Right forelimb (tissue), 1 donor: ENCODE data around the gene IGF2R.

Source experiments
- DNase-seq: peaks from one replicate; pipeline ENCODE4 v3.0.0-alpha.2; 2018

Gene IGF2R

DNA sequence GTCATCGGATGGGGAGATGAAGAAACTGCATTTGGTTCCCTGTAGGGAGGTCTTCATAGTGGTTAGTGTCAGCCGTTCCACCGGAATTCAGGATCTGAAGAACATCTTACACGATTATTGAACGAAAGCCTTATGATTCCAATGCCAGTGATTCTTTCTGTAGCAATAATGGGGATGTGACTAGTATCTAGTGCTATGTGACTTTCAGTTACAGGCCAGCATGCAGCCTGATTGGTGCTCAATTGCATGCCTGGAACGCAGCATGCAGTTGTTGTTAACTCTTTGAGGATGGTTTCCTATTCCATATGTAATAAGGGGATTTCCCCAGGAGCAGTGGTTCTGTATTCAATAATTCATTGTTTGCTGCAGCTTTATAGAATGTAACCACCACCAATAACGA, 81.1 kb downstream of the IGF2R start:
- DNase-seq: no peak

DNA sequence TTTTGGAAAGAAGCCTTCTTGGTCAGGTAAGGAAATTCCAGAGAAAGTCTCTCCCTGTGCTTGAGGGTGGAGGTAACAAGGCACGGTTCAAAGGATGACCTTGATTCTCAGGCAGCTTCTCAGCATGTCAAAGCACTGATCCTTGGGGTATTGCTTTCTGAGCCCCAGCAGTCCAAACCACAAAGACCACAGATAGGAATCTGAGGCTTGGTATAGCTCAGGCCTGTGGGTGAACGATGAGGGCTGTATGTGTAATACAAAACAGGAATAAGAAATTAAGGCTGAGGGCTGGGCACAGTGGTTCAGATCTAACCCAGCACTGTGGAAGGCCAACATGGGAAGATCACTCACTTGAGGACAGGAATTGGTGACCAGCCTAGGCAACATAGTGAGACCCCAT, 82.5 kb downstream of the IGF2R start:
- DNase-seq: no peak

DNA sequence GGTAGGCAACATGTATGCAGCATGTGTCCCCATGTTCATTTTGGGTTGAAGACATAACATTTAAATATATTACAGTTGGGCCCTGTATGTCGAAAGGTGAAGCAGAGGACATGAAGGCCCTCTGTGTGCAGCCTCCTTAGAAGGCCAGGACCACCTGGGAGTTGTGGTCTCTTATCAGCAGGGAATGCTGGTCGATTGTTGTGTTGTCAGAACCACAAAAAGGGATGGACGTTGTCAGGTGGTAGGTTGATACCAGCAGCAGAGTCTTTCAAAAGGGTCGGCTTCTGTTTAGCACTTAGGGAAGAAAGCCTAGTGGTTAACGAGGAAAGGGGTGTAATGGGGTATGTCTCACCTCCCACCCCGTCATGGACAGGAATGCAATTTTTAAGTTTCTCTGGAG, 85.4 kb downstream of the IGF2R start:
- DNase-seq: no peak

DNA sequence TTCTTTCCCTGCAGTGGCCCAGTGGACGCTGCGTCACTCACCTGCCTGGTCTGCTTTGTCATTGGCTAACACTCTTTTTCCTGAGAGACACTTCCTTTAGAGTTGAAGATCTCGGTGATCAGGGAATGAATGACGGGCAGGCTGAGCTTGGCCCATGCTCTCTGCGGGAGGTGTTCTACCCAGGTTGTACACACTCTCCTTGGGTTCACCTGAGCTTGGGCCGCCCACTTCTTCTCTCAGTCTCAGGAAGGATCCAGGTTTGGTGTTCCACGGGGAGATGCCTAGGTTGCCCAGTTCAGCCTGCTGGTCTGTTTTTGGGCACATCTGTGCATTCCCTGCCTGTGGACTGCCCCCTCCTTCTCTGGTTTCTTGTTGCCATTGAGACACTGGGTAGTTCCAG, 86.0 kb downstream of the IGF2R start:
- no peak for DNase-seq

DNA sequence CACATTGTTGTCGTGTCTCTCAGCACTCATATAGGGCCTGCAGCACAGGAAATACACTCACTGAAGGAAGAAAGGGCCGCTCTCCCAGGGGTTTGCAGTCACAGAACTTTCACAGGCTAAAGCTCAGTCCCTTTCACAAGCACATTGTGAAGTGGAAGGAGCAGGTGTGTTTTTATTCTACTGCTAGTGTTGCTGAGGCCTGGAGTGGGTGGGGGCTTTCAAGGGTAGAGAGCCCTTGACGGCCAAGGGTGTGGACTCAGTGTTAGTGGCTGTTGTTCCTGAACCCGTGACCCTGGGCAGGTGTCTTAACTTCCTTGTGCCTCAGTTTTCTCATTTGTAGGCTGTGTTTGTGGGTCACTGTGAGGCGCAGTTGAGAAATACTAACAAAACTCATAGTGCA, 86.5 kb downstream of the IGF2R start:
- no peak for DNase-seq

DNA sequence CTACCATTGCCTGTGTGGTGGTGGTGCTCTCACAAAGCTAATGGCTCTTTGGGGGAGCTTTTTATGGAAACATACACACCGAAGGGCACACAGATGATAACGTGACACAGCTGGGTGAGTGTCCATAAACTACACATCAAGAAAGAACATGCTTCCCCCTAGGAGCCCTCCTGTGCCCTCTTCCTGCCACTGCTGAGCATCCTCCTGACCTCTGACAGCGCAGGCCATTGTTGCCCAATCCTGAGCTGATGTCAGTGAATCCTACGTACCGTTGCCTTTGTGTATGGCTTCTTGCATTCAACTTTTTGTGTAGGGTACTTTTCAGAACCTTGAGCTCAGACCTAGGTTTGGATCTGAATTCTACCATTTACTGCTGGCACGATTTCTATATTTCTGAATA, 86.9 kb downstream of the IGF2R start:
- no peak for DNase-seq

DNA sequence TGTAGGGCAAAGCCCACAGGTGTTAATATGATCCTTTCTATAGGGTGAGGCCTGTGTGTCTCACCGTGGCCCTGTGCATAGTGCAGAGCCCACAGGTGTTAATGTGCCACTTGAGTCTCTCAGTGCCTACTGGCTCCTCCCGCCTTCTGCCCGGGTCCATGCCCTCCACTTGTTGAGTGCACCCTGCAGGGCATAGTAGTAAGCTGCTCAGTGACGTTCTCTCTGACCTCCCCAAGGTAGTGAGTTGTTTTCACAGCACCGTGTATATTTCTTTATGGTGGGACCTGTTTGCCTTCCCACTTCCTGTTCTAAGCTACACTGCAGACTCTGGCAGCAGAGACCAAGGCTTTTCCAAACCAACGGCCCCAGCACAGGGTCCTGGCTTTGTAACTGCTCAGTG, 88.2 kb downstream of the IGF2R start:
- no peak for DNase-seq

DNA sequence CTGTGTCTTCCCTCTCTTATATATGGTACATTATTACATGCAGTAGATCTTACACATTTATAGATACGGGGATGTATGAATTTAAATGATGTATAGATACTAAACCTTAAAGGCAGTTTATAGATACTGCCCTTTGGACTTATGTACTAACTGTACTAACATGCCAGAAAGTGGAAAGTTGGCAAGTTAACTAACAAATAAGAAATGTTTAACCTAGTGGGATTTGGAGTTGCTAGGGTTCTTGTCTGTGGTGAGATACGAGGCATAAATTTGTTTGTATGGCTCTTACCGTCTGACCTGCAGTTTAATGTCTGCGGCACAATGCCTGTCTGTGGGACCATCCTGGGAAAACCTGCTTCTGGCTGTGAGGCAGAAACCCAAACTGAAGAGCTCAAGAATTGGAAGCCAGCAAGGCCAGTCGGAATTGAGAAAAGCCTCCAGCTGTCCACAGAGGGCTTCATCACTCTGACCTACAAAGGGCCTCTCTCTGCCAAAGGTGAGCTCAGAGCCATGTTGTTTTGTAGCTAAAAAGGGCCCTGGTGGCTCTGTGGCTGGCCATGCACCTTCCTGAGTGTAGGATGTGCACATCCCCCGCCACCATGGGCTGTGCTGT, 89.8 kb downstream of the IGF2R start:
- no peak for DNase-seq

DNA sequence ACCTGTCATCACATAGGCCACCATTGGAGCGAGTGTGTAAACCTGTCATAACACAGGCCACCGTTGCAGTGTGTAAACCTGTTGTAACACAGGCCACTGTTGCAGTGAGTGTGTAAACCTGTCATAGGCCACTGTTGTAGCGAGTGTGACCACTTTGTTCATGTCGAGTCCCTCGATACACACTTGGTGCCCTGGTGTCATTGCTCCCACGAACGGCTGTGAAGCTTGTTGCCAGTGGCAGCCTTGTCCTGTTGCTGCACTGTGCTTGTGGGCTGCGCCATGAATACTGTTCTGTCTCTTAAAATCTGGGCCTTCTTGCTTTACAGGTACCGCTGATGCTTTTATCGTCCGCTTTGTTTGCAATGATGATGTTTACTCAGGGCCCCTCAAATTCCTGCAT, 91.3 kb downstream of the IGF2R start:
- DNase-seq: no peak

DNA sequence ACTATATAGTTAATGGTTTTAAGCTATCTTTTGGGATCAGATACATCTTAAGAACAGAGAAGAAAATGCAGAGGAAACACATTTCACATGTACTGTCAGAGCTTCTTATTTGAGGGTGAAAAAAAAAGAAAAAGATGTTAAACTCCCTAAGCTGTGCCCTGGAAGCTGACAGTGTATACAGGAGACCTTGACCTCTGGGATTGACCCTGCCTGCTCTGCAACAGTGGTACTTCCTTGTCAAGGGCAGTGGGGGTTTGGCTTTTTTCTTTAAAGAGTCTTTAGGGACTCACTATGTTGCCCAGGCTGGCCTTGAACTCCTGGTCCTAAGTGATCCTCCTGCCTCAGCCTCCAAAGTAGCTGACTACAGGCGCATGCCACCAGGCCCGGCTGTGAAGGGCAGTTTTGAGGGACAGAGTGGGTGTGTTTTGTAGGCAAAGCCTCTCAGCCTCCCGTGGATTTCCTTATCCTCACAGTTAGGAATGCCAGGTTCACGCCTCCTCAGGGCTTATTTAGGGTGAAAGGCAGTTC, 92.1 kb downstream of the IGF2R start:
- DNase-seq: no peak

DNA sequence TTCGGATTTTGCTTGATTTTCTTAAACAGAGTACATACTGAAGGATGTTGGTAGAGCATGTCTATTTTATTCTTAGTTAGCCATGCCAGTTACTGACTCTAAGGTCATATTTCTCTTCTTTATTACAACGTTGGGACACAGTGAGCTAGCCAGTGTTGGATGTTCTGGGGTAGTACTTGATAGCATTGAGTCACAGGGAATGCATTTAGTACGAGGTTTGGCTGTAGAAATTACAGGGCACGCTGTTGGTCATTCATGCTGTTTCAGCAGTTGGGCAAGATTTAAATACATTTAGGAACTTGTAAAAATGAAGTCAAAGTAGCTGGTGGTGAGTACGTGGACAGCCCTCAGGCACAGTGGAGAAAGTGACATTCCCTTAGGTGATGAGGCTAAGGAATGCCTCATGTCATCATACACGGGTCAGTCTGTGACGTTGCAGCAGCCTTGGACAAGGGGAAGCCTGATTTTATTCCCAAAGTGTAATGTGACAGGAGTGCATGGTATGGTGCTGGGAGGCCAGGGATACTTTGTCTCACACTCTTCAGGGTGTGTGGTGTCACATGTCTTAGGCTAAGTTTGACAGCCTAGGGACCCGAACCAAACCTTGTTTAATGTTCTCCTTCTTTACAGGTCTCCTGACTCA, 95.0 kb downstream of the IGF2R start:
- DNase-seq: no peak

DNA sequence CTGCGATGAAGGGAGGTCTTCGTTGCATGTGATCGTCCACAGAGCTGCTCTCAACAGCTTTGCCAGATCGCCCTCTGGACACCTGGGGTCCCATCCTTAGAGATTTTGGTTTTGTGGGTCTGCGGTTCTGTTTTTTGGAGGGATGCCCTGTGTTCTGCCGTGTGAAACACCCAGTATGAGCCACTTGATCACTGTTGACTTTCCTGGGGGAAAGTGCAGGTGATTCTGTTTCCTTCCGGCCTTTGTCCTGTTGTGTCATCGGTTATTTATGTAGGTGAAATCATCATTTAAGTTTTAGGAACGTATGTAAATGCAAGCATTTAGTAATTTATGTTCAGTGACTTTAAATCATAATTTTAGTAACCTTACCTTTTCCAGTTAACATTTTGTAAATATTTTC, 96.3 kb downstream of the IGF2R start:
- no peak for DNase-seq

DNA sequence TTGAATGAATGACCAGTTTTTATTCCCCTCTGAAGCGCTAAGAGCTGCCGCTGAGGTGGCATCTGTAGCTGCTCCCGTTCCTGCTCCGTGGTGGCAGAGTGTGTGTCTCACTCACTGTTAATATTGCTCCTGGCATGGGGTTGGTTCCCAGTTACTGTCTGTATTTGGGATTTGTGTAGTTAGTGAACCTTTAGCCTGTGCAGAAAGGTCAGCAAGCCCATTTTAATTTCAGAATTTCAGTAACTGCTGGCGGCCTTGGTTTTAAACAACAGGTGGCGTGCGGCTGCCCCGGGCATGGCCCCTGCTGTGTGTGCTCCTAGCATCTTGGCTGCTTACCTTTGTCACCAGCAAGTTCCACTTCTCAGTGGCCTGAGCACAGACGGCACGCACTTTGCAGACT, 98.7 kb downstream of the IGF2R start:
- no peak for DNase-seq

DNA sequence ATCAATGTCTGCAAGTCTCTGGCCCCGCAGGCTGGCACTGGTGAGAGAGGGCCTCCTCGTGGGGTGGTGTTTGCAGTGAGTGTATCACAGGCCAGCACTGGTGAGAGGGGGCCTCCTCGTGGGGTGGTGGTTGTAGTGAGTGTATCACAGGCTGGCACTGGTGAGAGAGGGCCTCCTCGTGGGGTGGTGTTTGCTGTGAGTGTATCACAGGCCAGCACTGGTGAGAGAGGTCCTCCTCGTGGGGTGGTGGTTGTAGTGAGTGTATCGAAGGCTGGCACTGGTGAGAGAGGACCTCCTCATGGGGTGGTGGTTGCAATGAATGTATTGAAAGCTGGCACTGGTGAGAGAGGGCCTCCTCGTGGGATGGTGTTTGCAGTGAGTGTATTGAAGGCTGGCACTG, 99.5 kb downstream of the IGF2R start:
- no peak for DNase-seq

DNA sequence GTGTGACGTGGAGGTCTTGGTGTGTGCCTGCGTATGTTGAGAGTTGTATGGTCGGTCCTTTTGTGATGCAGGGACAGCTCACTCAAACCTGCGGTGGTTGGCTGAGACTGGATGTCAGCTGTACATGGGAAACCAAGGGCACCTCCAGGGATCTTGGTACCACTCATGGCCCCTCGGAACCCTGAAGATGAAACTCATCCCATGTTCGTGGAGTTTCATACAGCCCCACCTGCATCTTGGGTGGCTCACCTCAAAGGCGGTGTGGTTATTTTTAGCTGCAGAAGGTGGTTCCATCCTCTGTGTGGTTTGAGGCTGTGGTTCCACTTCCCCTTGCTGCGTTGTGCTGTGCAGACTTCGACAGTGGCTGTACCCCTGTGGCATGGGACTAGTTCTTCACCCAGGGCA, 100.2 kb downstream of the IGF2R start:
- DNase-seq: no peak

DNA sequence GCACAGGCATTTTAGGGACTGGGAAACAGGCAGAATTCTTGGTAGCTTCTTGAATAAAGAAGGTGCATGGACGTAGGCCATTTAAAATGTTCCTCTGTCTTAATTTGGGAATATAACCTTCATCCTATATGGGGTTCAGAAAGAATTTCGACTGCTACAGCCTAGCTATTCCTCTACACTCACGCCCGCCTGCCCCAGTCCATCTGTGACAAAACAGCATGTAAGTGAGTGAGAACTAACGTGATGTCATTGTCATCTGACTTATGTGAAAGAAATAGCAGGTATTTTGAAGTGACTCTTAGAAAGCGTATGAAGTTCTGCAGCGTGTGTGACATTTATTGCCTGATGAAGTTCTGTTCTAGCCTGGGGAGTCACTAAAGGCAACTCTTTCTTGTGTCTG, 100.6 kb downstream of the IGF2R start:
- no peak for DNase-seq

DNA sequence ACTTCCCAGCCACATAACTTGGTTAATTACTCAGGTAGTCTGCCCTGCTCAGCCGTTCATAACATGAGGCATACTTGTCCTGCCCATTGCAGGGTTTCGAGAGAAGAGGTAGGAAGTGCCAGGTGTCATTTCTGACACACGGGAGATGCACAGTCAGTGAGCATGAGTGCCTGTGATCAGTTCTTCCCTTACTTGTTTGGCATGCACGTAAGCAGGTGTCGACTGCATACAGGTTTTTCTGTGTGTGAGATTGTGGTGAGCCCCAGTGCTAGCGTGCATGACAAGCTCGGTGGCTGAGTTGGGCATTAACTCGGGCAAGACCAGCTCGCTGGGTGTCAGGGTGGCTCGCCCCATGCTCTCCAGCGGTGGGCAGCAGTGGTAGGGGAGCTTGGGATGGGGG, 101.5 kb downstream of the IGF2R start:
- DNase-seq: no peak

DNA sequence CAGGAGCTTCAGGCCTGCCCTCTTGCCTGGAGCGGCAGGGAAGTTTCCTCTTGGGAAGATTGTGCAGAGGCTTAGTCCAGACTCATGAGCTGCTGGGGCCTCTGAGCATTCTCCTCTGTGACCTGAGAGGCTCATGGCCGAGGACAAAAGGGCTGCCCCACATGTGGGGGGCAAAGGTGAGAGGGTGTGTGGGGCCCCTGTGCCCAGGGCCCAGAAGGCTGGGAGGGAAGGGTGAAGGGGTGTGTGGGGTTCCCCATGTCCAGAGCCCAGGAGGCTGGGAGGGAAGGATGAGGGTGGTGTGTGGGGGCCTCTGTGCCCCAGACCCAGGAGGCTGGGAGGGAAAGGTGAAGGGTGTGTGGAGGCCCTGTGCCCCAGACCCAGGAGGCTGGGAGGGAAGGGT, 101.9 kb downstream of the IGF2R start:
- no peak for DNase-seq

DNA sequence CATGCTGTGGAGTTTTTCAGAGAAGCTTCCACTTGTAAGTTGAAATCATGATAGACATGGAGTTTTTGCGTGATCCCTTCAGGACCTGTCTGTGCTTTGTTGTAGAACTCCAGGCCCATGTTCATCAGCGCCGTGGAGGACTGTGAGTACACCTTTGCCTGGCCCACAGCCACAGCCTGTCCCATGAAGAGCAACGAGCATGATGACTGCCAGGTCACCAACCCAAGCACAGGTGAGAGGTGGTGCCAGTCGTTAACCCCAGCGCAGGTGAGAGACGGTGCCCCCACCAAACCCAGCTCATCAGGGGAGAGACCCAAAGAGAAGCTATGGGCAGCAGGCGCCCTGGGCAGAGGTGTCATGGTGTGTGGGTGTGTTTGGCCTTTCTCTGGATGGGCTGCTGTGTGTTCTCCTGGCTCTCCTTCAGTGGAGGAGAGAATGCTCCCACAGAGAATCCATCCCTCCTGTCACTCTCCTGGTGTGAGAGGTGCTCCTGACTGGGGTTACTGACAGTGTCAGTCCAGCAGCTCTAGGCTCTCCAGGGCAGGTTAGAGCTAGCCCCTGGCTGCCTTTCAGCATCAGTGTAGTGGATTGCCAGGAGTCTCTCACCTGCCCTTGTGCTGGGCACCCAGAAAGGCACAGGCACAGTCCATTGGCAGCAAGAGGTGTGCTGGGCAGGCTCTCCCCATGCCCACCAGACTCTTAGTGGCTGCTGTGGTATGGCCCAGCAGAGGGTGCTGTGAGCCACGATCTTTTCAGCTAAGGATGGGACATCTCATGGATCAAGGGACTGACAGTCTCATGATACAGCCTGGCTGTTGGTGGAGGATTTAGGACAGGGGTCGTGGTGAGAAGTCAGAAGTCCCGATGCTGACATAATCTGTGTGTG, 103.2 kb downstream of the IGF2R start:
- no peak for DNase-seq

DNA sequence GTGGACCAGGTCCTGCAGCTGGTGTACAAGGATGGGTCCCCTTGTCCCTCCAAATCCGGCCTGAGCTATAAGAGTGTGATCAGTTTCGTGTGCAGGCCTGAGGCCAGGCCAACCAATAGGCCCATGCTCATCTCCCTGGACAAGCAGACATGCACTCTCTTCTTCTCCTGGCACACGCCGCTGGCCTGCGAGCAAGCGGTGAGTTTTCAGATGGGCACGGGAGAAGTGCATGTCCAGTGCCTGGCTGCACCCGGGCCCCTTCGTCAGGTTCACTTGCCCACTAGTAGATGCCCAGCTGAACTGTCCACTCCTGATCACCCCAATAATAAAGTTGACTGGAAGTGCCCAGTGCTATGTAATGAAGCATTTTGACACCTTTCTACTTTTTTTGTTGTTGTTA, 104.4 kb downstream of the IGF2R start:
- no peak for DNase-seq

DNA sequence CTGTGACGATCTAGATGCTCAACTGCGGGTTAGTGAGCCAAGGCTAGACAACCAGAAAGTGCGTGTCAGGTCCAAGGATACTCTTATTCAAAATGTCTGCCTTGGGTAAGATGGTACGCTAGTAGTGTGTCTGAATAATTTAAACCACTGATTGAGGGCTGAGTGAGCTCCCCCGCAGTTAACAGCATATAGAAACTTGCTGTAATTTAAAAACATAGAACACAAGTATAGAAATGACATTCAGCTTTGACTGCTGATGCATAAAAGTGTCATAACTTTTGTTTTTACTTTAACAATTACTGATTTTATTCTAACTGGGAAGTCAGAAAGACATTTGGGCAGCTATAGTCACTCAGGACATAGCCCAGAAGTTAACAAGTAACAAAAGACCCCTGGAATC, 107.1 kb downstream of the IGF2R start:
- no peak for DNase-seq

DNA sequence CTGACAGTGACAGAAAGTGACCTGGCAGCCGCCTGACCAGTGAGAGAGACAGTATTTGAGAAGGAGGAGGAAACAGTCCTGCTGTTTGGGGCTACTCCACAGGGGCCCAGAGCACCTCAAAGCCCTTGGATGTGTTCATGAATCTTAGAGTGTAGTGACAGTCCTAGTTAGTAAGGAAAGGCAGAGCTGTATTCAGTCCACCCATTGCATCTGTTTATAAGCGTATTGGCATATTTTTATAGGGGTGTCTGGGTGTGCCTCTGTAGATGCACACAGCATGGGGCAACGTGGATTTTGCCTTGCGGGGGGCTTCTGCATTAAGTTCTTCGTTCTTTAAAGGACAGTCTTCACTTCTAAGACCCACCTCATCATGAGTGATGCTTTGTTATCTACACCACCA, 108.1 kb downstream of the IGF2R start:
- DNase-seq: no peak

DNA sequence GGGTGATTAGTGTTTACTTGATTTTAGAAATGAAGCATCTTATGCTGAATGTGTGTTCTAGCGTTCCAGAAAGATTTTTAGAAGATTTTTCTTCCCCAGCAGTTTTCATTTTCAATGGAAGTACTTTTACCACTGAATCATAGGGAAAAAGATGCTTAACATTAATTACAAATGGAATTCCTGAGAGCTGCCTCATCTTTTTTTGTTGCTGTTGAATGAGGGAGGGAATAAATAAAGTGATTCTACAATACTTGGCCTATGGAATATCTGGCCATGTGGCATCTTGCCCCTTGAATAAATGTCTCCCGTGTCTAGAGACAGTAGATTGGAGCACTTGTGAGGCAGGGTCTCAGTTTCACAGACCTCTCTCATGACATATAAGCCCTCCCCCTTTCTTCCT, 108.6 kb downstream of the IGF2R start:
- no peak for DNase-seq
